GM15510 (cell line): Measurements from ENCODE around the gene FBXL7.

ENCODE experiments used
- POLR2A ChIP-seq: IDR thresholded peaks from 3 replicates; pipeline ENCODE4 v1.6.1; 2011; ENCODE audit warnings: borderline replicate concordance; ENCODE audit not compliant: insufficient read length; ENCODE audit errors: extremely low read depth

FBXL7 gene

DNA sequence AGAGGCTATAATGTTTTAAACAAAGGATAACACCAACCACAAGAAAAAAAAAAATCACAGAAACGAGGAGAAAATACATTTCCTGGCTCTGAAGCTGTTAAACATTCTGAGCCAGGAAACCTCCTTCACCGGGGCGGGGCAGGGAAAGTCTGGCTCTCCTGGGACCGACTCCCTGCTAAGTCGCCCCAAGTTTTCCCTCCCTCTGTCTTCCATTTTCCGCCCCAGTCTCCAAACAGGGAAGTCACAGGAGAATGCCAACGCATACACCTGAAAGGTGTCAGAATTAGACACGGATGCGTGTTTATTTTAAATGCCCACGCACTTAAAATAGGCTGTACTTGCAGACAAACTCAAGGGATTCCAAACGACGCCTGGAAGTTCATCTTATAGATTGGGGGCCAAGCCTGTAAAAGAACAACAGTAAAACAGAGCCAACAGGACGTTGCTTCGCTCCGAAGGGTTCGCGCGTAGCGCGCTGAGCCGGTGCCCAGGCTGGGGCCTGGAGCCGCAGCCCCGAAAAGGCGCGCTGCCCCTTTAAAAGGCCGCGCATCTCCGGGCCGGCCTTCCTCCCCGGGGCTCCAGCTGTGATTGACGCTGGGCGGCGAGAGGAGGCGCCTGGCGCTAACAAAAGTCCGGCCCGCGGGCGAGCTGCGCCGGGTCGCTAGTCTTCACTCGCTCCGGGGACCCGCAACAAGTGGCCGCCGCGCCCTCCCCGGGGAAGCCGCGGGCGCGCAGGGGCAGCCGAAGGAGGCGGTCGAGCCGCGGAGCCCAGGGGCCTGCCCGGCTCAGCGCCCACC is at the start of gene FBXL7:
Gene FBXL7, plus strand, starts transcription at position 653 of the 797 bp plus-strand sequence.
- no peak for TF ChIP-seq POLR2A

DNA sequence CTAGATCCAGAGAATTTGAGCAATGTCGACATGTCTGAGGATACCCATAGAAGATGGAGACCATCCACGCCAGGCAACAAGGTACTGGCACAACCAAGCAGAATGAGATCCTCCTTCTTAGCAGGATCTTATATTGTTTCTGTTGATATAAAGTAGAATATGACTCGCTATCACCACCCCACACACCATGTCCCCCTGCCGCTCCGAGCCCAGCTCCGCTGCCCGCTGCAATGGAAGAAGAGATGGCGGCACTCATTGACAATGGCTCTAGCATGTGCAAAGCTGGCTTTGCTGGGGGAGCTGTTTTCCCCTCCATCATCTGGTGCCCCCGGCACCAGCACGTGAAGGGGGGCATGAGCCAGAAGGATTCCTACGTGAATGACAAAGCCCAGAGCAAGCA is 49.5 kb upstream of the FBXL7 start:
- no peak for TF ChIP-seq POLR2A

DNA sequence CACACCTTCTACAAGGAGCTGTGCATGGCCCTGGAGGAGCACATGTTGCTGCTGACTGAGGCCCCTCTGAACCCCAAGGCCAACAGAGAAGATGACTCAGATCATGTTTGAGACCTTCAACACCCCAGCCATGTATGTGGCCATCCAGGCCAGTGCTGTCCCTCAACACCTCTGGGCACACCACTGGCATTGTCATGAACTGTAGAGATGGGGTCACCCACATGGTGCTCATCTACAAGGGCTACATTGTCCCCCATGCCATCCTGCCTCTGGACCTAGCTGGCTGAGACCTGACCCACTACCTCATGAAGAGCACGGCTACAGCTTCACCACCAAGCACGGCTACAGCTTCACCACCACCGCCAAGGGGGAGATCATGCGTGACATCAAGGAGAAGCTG is 49.0 kb upstream of the FBXL7 start:
- TF ChIP-seq POLR2A: no peak

DNA sequence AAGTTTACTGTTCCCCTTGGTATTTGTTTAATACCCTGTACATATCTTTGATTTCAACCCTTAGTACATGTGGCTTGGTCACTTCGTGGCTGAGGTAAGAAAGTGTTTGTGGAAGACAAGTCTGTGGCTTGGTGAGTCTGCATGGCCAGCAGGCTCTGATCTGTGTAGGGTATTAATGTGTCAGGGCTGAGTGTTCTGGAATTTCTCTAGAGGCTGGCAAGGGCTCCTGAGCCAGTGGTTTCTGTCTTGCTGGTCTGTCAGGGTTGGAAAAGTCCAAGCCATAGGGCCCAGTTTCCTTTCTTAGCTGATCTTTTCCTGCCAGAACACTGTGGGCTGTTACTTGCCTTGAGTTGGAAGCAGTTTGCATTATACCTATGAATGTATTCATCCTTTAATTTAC is 48.0 kb upstream of the FBXL7 start:
- no peak for TF ChIP-seq POLR2A

DNA sequence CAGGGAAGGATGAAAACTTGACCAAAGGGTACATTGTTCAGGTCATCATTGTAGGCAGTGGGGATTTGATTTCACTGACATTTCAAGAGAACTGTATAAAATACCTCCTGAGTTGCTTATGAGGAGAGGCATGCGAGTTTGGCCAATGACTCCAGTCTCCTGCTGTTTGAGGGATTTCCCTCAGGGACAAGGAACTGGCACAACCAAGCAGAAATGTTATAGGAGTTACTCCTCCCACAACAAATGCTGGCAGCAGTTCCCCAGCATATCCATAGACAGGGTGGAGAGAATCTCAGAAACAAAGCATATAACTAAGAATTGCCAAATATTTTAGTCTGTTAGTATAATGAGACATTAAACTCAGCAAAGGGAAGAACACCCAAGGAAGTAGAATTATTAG is 47.2 kb upstream of the FBXL7 start:
- no peak for TF ChIP-seq POLR2A

DNA sequence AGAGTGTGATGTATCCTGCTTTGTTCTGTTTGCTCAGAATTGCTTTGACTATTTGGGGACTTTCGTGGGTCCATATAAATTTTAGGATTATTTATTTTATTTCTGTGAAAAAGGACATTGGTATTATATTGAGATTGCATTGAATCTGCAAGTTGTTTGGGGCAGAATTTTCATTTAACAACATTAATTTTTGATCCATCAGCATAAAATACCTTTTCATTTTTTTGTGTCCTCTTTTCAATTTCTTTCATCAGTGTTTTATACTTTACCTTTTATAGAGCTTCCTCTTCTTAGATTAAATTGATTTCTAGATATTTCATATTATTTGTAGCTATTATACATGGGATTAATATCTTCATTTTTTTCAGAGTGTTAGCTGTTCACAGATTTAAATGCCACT is 40.8 kb upstream of the FBXL7 start:
- no peak for TF ChIP-seq POLR2A

DNA sequence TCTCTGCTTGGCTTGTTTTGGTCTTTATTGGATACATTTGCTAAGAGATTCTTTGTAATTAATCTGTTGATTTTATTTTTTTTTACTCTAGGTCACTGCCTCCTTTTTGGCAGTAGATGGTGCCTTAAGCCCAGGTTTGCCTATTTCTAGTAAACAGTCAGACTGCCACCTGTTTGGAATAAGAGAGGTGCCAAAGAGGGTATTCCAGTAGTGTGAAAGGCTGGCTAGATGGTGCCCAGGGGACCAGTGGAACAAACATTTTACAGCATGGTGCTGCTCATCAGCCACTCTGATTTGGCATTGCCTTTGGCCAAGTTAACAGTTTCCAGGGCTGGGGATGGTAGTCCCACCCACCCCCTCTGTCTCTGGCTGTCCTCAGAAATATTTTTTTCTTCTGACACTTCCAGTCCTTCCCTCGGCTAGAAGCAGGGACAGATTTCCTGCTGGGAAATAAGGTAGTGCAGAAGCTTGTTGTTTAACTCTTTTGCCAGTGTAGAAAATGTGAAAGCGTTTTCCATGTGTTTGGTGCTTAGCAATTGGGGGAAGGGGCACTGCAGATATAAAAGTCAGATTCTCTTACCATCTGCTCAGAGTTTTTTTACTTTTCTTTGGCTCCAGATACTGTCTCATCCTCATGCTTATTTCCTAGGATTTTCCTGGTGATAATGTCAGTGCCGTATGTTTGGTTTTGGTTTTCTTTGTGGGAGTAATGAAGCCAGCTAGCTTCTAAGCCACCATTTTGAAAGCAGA is 36.6 kb upstream of the FBXL7 start:
- TF ChIP-seq POLR2A: no peak

DNA sequence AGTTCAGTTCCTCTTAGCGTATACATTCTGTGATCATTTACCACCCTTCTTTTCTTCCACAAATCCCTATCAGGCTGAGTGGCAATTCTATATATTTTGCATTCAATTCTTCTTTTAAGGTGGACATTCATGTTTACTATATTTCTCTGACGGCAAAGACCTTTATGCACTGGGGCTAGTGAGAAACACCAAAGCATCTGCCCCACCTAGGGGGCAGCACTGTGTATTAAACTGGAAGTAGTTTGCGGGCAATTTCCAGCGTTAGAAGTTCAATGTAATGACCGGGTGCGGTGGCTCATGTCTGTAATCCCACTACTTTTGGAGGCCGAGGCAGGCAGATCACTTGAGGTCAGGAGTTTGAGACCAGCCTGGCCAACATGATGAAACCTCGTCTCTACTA is 27.9 kb upstream of the FBXL7 start:
- no peak for TF ChIP-seq POLR2A

DNA sequence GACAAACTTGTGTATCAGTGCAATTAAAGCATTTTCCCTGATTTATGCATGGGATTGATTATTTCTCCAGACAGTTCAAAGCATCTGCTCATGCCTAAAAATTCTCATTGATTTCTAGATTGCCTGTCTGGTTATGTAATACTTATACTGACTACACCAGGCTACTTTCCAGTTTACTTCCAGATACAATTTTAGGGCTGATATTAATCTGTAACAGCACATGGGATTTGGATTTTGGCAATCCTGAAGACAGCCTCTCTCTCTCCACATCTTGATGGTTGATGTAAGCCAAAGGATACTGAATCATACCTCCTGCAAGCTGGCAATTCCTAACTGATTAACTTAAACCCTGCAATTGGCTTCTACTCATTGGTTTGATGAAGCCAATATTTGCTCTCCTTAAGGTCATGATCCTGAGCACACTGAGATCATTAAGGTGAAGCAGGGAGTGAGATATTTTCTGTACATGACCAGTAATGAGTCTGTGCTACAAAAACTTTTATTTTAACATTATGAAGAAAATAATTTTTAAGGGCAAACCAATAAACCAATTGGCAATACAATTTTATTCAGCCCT is 25.7 kb upstream of the FBXL7 start:
- no peak for TF ChIP-seq POLR2A

DNA sequence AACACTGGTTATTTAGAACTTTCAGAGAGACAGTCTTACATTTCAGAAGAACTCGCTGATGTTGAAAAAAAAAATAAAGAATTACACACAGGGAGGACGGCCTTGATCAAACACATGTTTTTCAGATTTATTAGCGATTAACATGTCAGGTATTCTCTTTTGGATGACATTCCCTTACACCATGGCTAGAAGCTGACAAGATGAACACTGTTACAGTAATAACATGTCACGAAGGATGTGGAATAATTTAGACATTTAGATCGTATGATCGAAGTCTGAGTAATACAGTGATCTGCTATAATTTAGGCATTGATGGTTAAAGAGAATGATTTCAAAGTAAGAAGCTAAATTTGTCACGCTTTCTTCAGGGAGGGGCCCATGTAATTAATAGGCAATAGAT is 24.6 kb upstream of the FBXL7 start:
- no peak for TF ChIP-seq POLR2A

DNA sequence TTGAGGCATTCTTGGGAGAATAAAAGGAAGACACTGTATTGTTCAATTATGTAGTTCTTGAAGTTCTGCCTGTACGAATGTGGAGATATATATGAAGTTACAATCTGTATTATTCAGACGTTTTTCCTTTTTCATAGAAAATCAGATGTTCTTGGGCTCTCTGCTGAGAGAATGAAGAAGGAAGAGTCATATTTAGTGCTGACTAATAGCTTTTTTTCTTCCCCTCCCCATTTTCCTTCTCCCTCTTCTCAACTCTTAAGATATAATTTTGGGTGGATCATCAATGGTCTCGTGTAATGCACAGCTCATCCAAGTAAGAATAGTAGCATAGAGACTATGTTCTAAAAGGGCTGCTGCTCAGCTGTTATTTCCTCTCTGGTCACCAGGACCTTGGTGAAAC is 23.0 kb upstream of the FBXL7 start:
- TF ChIP-seq POLR2A: no peak

DNA sequence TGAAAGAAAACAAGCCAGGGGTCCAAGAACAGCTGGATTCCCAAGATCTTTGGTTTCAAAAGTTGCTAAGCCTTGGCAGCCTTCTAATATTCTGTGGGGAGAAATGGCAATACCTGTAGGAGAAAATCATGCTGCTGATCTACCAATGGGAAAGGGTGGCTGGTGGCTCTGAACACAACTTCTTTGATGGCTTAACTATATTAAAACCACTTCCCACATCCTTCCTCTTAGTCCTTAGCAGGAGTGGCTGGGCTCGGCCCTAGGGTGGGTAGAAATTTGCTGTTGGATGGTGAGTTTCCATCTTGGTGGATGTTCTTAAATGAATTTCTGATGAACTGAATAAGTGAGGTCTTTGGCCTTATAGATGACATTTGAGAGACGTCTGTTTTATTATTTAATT is 19.5 kb upstream of the FBXL7 start:
- TF ChIP-seq POLR2A: no peak

DNA sequence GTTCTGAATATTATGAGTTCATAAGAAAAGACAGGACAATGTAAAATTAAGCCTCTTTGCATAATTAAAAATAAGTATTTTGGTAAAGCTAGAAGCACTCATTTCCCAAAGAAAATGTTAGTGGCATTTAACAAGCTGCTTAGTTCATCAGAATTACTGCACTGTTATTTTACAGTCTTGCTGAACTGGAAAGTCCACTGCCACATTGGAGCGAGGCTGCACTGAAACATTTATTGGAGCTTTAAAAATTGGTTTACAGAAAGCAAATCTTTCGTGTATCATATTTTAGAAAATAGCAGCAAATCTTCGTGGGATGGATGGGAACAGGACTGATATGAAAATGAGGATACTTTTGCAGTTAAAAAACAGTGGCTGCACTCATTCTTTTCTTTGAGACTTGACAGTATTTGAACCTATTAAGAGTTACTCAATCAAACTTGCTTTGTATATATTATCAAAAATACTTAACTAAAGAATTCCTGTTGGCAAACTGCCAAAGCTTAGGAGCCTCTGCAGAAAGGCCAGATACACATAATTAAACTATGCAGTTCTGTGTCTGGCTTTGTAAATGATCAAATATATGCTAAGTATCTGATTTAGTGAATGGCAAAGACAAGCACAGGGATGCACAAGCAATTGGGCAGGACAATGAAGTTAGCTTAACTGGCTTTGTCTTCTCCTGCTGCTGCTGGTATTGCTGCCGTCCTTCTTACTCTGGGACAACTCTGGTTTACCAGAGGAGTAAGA is 16.5 kb upstream of the FBXL7 start:
- TF ChIP-seq POLR2A: no peak

DNA sequence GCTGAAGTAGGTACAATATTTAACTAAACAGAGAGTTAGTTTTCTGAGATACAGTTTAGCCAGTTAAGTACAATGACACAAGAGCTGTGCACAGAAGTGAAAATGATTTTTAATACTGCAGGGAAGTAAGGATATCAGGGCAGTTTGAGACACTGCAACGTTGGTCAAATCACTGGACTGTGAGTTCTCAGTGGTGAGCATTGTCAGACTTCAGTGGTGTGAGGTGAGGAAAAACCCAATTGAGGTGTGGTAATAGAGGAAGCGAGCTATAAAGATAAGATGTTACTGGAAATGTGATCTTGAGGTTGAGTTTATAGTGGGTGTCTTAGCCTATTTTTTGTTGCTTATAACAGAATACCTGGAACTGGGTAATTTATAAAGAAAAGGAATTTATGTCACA is 12.8 kb upstream of the FBXL7 start:
- TF ChIP-seq POLR2A: no peak
